Renal pelvis (tissue), 4 donors: Measurements from ENCODE around the gene BYSL. TPM values are rescaled to one million over a fixed set of nuclear protein-coding genes. Genes with fewer than 3 reads are reported as not detected.

Experiments used
- DNase-seq: peaks from one replicate; pipeline ENCODE4 v3.0.0-alpha.2; 2013
- polyA plus RNA-seq, 3 donors: library from polyadenylated mRNA; unstranded; fragments of 120-200 nt; gene quantifications; one replicate each; pipeline ENCODE4 v1.2.1, GENCODE V29; 2013; ENCODE audit not compliant: insufficient read length in 3 of 3

The BYSL gene
- polyA plus RNA-seq, 3 donors: 27.9 to 34.0 (median 29.4) TPM

DNA sequence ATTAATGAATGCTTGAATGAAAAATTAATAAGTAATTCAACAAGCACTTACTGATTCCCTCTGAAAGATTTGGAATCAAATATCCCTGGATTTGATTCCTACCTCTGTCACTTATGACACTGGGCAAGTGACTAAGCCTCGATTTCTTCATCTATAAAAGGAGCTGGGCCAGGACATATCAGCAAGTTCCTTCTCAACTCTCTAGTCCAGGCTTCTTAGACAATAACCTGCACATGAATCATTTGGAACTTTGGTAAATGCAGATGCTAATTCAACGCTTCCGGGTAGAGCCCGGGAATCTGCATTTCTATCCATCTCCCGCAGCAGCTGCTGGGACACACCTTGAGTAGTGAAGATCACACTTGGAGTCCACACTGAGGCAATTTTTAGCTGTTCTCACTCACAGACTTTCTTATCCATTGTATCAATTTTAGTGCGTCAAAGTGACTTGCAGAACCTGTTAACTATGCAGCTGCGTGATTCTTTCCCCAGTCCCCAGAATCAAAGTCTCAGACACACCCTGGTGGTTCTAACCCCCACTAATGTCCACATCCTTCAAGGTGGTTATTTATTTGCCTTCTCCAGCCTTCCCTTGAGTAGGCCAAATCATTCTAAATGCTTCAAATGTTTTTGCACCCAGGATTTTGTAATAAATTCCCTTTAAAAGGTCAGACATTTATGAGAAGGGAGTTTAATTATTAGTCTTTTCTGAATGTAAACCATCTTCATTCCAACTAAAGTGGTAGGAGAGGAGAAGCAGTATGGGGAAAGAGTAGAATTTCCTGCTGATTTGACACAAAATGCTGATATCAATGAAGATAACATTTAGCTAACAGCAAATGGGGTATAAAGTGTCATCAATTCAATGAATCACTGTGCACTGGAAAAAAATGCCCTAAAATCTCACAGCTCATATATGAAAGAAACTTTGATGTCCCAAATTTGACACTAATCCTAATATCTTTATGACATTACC is 46.3 kb downstream of the BYSL start:
- DNase-seq: no peak

DNA sequence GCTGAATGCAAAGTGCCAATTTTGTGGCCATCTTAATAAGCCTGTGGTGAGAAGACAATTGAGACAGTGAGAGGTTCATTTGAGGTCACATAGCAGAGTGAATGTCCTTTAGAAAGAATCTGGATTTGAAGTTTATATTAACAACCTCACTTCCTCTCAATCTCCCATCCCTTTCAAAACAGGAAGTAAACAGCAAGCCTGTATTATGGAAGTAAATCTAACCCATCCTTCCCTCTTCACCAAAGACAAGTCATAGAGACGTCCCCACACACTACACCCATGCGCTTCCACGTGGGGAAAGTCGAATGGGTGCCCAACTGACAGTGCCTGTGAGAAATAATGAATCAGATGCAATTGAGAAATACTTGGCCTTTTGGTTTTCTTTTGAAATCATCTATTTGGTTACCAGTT is 49.1 kb downstream of the BYSL start:
- DNase-seq: no peak

GRCh38 chr6:41972826-41973225 is 51.5 kb downstream of the BYSL start:
- no peak for DNase-seq

DNA sequence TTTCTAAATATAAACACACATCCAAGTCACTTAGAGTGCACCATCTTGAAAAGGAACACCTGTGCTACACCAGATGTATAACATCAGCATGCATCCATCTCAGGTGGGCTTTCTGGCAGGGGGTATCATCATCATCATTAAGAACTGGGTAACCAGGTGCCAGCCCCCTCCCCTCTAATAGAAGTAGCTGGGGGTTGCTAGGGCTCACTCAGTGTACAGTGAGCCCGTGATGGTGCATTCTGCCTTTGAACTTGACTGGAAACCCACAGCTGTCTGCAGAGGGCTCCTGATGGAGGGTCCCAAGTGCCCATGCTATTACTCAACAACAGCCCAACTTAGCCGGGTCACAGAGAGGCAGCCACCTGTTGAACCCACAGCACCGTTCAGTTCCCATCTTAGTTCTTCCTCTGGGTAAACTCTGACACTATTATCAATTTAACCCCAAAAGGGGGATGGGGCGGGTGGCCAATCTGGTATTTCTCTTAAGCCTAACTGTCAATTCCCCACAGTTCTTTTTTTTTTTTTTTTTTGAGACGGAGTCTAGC is 53.1 kb downstream of the BYSL start:
- no peak for DNase-seq

GRCh38 chr6:41975276-41975675 is 54.0 kb downstream of the BYSL start:
- no peak for DNase-seq

DNA sequence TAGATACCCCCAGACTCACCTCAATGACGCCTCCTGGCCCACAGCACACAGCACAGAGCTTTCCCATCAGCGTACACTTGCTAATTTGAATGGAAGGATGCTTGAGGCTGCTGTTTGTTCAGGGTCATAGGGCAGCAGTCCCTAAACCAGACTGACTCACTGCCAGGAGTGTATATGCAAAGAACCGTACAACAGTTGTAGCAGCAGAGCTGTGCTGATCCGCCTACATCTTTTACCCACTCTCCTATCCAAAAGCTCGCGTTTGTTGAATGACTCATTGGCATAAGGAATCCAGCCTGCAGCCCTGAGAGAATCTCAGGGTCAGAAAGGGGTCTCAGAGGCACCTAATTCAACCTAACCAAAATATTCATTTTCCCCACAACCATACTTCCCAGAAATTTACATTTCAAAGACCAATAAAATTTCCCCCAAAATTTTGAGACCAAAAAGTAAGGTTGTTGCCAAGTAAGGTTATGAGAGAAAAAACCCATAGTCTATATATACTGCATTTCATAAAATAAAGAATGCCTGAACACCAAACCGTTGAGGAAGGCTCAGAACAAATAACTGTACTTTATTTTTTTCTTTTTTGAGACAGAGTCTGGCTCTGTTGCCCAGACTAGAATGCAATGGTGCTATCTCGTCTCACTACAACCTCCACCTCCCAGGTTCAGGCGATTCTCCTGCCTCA is 55.6 kb downstream of the BYSL start:
- no peak for DNase-seq

Other genes starting within 250 kb of the BYSL start
- gene TFEB, start 185.9 kb upstream of the BYSL start, polyA plus RNA-seq: 1 to 10 TPM; 7.9 to 9.9 (median 9.4) TPM
- under 1 TPM in 1 of 3 donors, not detected in 2; 0.16 TPM for gene PGC, start 174.1 kb upstream of the BYSL start, polyA plus RNA-seq
- gene FRS3, start 141.6 kb upstream of the BYSL start, polyA plus RNA-seq: 1 to 10 TPM; 6.0 to 9.2 (median 8.6) TPM
- gene PRICKLE4, start 140.7 kb upstream of the BYSL start, polyA plus RNA-seq: 1 to 10 TPM; 3.2 to 7.0 (median 6.0) TPM
- 100 to 1,000 TPM; 216 to 241 (median 225) TPM for gene TOMM6, start 133.8 kb upstream of the BYSL start, polyA plus RNA-seq
- gene USP49, start 26.1 kb upstream of the BYSL start, polyA plus RNA-seq: 10 to 100 TPM in 2 of 3 donors, 1 to 10 TPM in 1; 9.9 to 16.9 (median 14.9) TPM
- gene MED20, start 360 bp upstream of the BYSL start, polyA plus RNA-seq: 10 to 100 TPM; 34.1 to 38.8 (median 35.4) TPM
- 10 to 100 TPM; 25.9 to 32.8 (median 32.7) TPM for gene CCND3, start 20.3 kb downstream of the BYSL start, polyA plus RNA-seq
- gene TAF8, start 129.0 kb downstream of the BYSL start, polyA plus RNA-seq: 10 to 100 TPM; 18.6 to 28.1 (median 26.3) TPM
- 1 to 10 TPM; 5.0 to 5.8 (median 5.2) TPM for gene C6orf132, start 221.1 kb downstream of the BYSL start, polyA plus RNA-seq